ENCODE measurements around the gene TRABD. TPM values are rescaled to one million over a fixed set of nuclear protein-coding genes. Genes with fewer than 3 reads are reported as not detected.

The TRABD gene
- total RNA-seq, 1 donor from 2014 or later, result 35.7 TPM

GRCh38 chr22:50180727-50181521, 4.8 kb upstream of the TRABD start:
- Mint-ChIP-seq H3K9me3 (ENCODE audit: unreplicated experiment) (no peaks in the 10 kb centered on the region), H3K4me1 (ENCODE audit: low read depth, unreplicated experiment) (no peaks in the 10 kb centered on the region), H3K27me3 (ENCODE audit: low read depth, unreplicated experiment) (peaks cover 4% of the 10 kb centered on the region), H3K36me3 (ENCODE audit: low read depth, unreplicated experiment) (peaks cover 2% of the 10 kb centered on the region), H3K27ac (ENCODE audit: unreplicated experiment) (no peak overlapping the region), H3K4me3 (ENCODE audit: unreplicated experiment) (no peak overlapping the region)
- no peak for FAIRE-seq
- Histone ChIP-seq H3K9ac (ENCODE audit: low read length) (no peak overlapping the region), H3K4me2 (ENCODE audit: low read length) (no peak overlapping the region), H3K4me3 (ENCODE audit: insufficient read depth, low read depth, low read length) (no peak overlapping the region), H3K9me3 (ENCODE audit: insufficient read depth, low read depth, low read length) (no peaks in the 10 kb centered on the region), H2AFZ (ENCODE audit: low read depth, low read length) (no peak overlapping the region), H4K20me1 (ENCODE audit: insufficient read depth, low read length) (no peaks in the 10 kb centered on the region), H3K27ac (ENCODE audit: low read depth, low read length) (no peak overlapping the region), H3K27me3 (ENCODE audit: insufficient read depth, low read length) (no peaks in the 10 kb centered on the region), H3K79me2 (ENCODE audit: insufficient read depth, low read length) (no peaks in the 10 kb centered on the region), H3K36me3 (ENCODE audit: insufficient read depth, low read length) (no peaks in the 10 kb centered on the region), H3K4me1 (ENCODE audit: insufficient read depth, low read length) (peaks cover 6% of the 10 kb centered on the region)
- no peak for TF ChIP-seq CTCF (IDR thresholded peaks at IDR 0.05; ENCODE audit: insufficient read depth, low read depth, low read length)
- no peak for TF ChIP-seq EZH2 (IDR thresholded peaks at IDR 0.05; ENCODE audit: insufficient read depth, low read length)
- DNase-seq (ENCODE audit: low read depth), result no peak

GRCh38 chr22:50182176-50183081, 3.3 kb upstream of the TRABD start:
- Histone ChIP-seq H3K4me3 (ENCODE audit: insufficient read depth, low read depth, low read length) (no peak overlapping the region), H4K20me1 (ENCODE audit: insufficient read depth, low read length) (no peaks in the 10 kb centered on the region), H3K27me3 (ENCODE audit: insufficient read depth, low read length) (no peaks in the 10 kb centered on the region), H2AFZ (ENCODE audit: low read depth, low read length) (no peak overlapping the region), H3K36me3 (ENCODE audit: insufficient read depth, low read length) (no peaks in the 10 kb centered on the region), H3K4me1 (ENCODE audit: insufficient read depth, low read length) (peaks cover 14% of the 10 kb centered on the region), H3K27ac (ENCODE audit: low read depth, low read length) (no peak overlapping the region), H3K9me3 (ENCODE audit: insufficient read depth, low read depth, low read length) (no peaks in the 10 kb centered on the region), H3K9ac (ENCODE audit: low read length) (no peak overlapping the region), H3K79me2 (ENCODE audit: insufficient read depth, low read length) (peaks cover 13% of the 10 kb centered on the region), H3K4me2 (ENCODE audit: low read length) (no peak overlapping the region)
- Mint-ChIP-seq H3K36me3 (ENCODE audit: low read depth, unreplicated experiment) (no peaks in the 10 kb centered on the region), H3K9me3 (ENCODE audit: unreplicated experiment) (no peaks in the 10 kb centered on the region), H3K4me3 (ENCODE audit: unreplicated experiment) (no peak overlapping the region), H3K4me1 (ENCODE audit: low read depth, unreplicated experiment) (no peaks in the 10 kb centered on the region), H3K27ac (ENCODE audit: unreplicated experiment) (no peak overlapping the region), H3K27me3 (ENCODE audit: low read depth, unreplicated experiment) (peaks cover 2% of the 10 kb centered on the region)
- DNase-seq (ENCODE audit: low read depth) (no peak), FAIRE-seq (no peak)
- TF ChIP-seq CTCF (IDR thresholded peaks at IDR 0.05; ENCODE audit: insufficient read depth, low read depth, low read length) (no peak), EZH2 (IDR thresholded peaks at IDR 0.05; ENCODE audit: insufficient read depth, low read length) (no peak)
